ENCODE measurements around the gene ZNF536. TPM values are rescaled to one million over a fixed set of nuclear protein-coding genes. Genes with fewer than 3 reads are reported as not detected.
"Not testable (repeated sequence)": the region's sequence is repeated elsewhere in the genome, so short reads cannot be mapped to it uniquely, and the experiment has no call there.

ZNF536 gene
- total RNA-seq, 2 donors from 2014 or later, result 0.41 to 1.5 TPM

DNA sequence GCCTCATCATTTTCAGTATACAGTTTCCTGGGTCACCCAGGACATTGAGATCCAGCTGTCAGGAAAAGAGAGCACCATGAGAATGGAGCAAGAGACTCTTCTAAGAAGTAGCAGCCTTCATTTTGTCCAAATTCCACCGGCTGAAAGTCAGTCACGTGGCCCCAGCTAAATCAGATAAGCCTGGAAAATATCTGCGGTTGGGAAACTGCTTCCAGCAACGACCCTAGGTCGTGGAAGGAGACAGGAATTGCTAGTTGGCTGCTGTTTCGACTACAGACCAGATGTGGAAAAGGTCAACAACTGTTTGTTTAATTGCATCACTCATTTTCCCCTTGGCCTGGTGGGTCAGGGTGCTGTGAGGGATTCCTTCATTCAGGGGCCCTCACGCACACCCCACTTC, 107.0 kb downstream of the ZNF536 start:
- ATAC-seq (ENCODE audit: insufficient number of reproducible peaks, low FRiP score, low read depth) (no peak), DNase-seq (ENCODE audit: low spot score) (no peak)
- no peaks in the 10 kb centered on the region for H3K9me3 ChIP-seq
- H3K27ac ChIP-seq, result no peak overlapping the region
- H3K36me3 ChIP-seq, result no peaks in the 10 kb centered on the region
- H3K27me3 ChIP-seq (replicated peaks; ENCODE audit: insufficient read depth), result no peaks in the 10 kb centered on the region
- no peak for TF ChIP-seq CTCF (IDR thresholded peaks at IDR 0.05)
- H3K4me3 ChIP-seq, result no peak overlapping the region
- no peaks in the 10 kb centered on the region for H3K4me1 ChIP-seq (ENCODE audit: control insufficient read depth in 1 of 2, low read depth in 2 of 2)

DNA sequence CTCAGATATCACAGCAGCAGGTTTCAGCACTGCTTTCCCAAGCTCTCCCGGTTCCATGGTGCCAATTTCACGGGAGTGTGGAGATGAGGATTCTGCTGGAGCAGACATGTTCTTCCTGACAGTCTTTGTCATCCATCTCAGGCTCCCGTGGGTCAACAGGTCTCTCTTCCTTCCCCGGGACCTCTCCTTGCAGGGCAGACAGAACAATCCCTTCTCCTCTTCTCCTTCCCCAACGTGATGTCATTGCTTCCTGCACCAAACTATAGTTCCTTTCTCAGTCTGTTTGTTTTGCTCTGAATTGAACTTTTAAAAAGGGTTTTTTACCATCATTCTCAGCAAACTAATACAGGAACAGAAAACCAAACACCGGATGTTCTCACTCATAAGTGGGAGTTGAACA, 107.9 kb downstream of the ZNF536 start:
- TF ChIP-seq CTCF (IDR thresholded peaks at IDR 0.05), result no peak
- DNase-seq (ENCODE audit: low spot score) (no peak), ATAC-seq (ENCODE audit: insufficient number of reproducible peaks, low FRiP score, low read depth) (no peak)
- H3K9me3 ChIP-seq, result no peaks in the 10 kb centered on the region
- no peaks in the 10 kb centered on the region for H3K36me3 ChIP-seq
- no peak overlapping the region for H3K4me3 ChIP-seq
- H3K27ac ChIP-seq, result no peak overlapping the region
- no peaks in the 10 kb centered on the region for H3K4me1 ChIP-seq (ENCODE audit: control insufficient read depth in 1 of 2, low read depth in 2 of 2)
- H3K27me3 ChIP-seq (replicated peaks; ENCODE audit: insufficient read depth), result no peaks in the 10 kb centered on the region

- H3K27me3 ChIP-seq (replicated peaks; ENCODE audit: insufficient read depth), result no peaks in the 10 kb centered on the region
Measured at GRCh38 chr19:30481063-30481462, 108.9 kb downstream of the ZNF536 start.

DNA sequence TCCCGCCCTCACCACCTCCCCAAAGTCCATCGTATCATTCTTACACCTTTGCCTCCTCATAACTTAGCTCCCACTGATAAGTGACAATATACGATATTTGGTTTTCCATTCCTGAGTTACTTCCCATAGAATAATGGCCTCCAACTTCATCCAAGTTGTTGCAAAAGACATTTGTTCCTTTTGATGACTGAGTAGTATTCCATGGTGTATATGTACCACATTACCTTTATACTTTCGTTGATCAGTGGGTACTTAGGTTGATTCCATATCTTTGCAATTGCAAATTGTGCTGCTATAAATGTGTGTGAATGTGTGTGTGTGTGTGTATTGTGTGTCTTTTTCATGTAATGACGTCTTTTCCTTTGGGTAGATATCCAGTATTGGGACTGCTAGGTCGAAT, 109.6 kb downstream of the ZNF536 start:
- H3K4me1 ChIP-seq (ENCODE audit: control insufficient read depth in 1 of 2, low read depth in 2 of 2), result no peaks in the 10 kb centered on the region
- H3K4me3 ChIP-seq, result no peak overlapping the region
- TF ChIP-seq CTCF (IDR thresholded peaks at IDR 0.05), result no peak
- H3K27ac ChIP-seq, result no peak overlapping the region
- no peak for ATAC-seq (ENCODE audit: insufficient number of reproducible peaks, low FRiP score, low read depth)
- no peak for DNase-seq (ENCODE audit: low spot score)
- no peaks in the 10 kb centered on the region for H3K27me3 ChIP-seq (replicated peaks; ENCODE audit: insufficient read depth)
- H3K9me3 ChIP-seq, result no peaks in the 10 kb centered on the region
- H3K36me3 ChIP-seq, result no peaks in the 10 kb centered on the region

More at GRCh38 chr19:30481063-30481462, 108.9 kb downstream of the ZNF536 start:
- Histone ChIP-seq H3K9me3 (no peaks in the 10 kb centered on the region), H3K36me3 (no peaks in the 10 kb centered on the region), H3K4me3 (no peak overlapping the region), H3K27ac (no peak overlapping the region), H3K4me1 (ENCODE audit: control insufficient read depth in 1 of 2, low read depth in 2 of 2) (no peaks in the 10 kb centered on the region)
- DNase-seq (ENCODE audit: low spot score) (no peak), ATAC-seq (ENCODE audit: insufficient number of reproducible peaks, low FRiP score, low read depth) (no peak)
- TF ChIP-seq CTCF (IDR thresholded peaks at IDR 0.05), result no peak

GRCh38 chr19:30482956-30483355, 110.8 kb downstream of the ZNF536 start:
- Histone ChIP-seq H3K4me1 (ENCODE audit: control insufficient read depth in 1 of 2, low read depth in 2 of 2) (no peaks in the 10 kb centered on the region), H3K4me3 (no peak overlapping the region), H3K27me3 (replicated peaks; ENCODE audit: insufficient read depth) (no peaks in the 10 kb centered on the region), H3K36me3 (no peaks in the 10 kb centered on the region), H3K27ac (no peak overlapping the region), H3K9me3 (no peaks in the 10 kb centered on the region)
- DNase-seq (ENCODE audit: low spot score) (no peak), ATAC-seq (ENCODE audit: insufficient number of reproducible peaks, low FRiP score, low read depth) (no peak)
- TF ChIP-seq CTCF (IDR thresholded peaks at IDR 0.05), result no peak

DNA sequence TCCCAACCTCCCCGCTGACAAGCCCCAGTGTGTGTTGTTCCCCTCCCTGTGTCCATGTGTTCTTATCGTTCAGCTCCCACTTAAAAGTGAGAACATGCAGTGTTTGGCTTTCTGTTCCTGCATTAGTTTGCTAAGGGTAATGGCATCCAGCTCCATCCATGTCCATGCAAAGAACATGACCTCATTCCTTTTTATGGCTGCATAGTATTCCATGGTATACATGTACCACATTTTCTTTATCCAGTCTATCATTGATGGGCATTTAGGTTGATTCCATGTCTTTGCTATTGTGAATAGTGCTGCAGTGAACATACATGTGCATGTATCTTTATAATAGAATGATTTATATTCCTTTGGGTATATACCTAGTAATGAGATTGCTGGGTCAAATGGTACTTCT, 114.1 kb downstream of the ZNF536 start:
- not testable (repeated sequence) for ATAC-seq (ENCODE audit: insufficient number of reproducible peaks, low FRiP score, low read depth); H3K27ac ChIP-seq; DNase-seq (ENCODE audit: low spot score); H3K4me1 ChIP-seq (ENCODE audit: control insufficient read depth in 1 of 2, low read depth in 2 of 2); H3K4me3 ChIP-seq; H3K9me3 ChIP-seq; H3K36me3 ChIP-seq; H3K27me3 ChIP-seq (replicated peaks; ENCODE audit: insufficient read depth)

All from thoracic aorta (tissue), 2 donors.